Esophagus (tissue), 2 donors: Measurements from ENCODE around the gene MLLT10. TPM values are rescaled to one million over a fixed set of nuclear protein-coding genes. Genes with fewer than 3 reads are reported as not detected.

Source experiments
- H3K27ac ChIP-seq, 2 donors: one replicate each; pipeline ENCODE4 v1.5.1; 2013; ENCODE audit warnings: low read depth in 2 of 2, mild to moderate bottlenecking in 2 of 2, inconsistent platforms in 1 of 2, low read length in 1 of 2, moderate library complexity in 1 of 2
- H3K27me3 ChIP-seq, 2 donors: one replicate each; pipeline ENCODE4 v1.6.1; 2013; ENCODE audit warnings: low read length in 2 of 2, control low read depth in 1 of 2, mild to moderate bottlenecking in 1 of 2; ENCODE audit not compliant: insufficient read depth in 2 of 2, control insufficient read depth in 1 of 2
- H3K36me3 ChIP-seq, 2 donors: one replicate each; pipeline ENCODE4 v1.6.1; 2013; ENCODE audit warnings: low read length in 1 of 2; ENCODE audit not compliant: control insufficient read depth in 2 of 2, insufficient read depth in 2 of 2
- H3K4me1 ChIP-seq, 2 donors: one replicate each; pipeline ENCODE4 v1.6.1; 2013; ENCODE audit warnings: low read length in 1 of 2; ENCODE audit not compliant: control insufficient read depth in 2 of 2, insufficient read depth in 2 of 2
- H3K4me3 ChIP-seq, 2 donors: one replicate each; pipeline ENCODE4 v1.5.1; 2013; ENCODE audit warnings: low read length in 2 of 2, mild to moderate bottlenecking in 2 of 2, low read depth in 1 of 2, moderate library complexity in 1 of 2
- H3K9me3 ChIP-seq, 2 donors: one replicate each; pipeline ENCODE4 v1.6.1; 2013; ENCODE audit warnings: mild to moderate bottlenecking in 2 of 2, low read depth in 1 of 2, low read length in 1 of 2, moderate library complexity in 1 of 2; ENCODE audit not compliant: control insufficient read depth in 2 of 2, insufficient read depth in 1 of 2
- WGBS, 2 donors: extraction: QIAGEN DNeasy Blood & Tissue Kit; methylation state at CpG; one replicate each; pipeline ENCODE4 v1.1.7; 2013; 5-methylcytosine and 5-hydroxymethylcytosine counted together
- polyA plus RNA-seq, 2 donors: library from polyadenylated mRNA; stranded (reverse); fragments of 200-250 nt; gene quantifications; one replicate each; pipeline ENCODE4 v1.2.3, GENCODE V29; 2013
- donor health status: healthy with polysubstance abuse.
- donor health status: Bipolar disorder and iron deficiency.

The MLLT10 gene
- polyA plus RNA-seq, 2 donors = 14.2 to 17.7 TPM

GRCh38 chr10:21515361-21516241 is 18.4 kb upstream of the MLLT10 start:
- Histone ChIP-seq H3K9me3 (no peaks in the 10 kb centered on the region), H3K36me3 (no peaks in the 10 kb centered on the region), H3K27me3 (no peaks in the 10 kb centered on the region), H3K4me1 (peaks cover 3% of the 10 kb centered on the region in 2 donors), H3K27ac (peak overlapping the region; percentile 84 to 91), H3K4me3 (peak overlapping the region; percentile 74 to 81)
- WGBS, 2 donors = 50 to 56% methylated on average over 15 of the region's 15 CpGs

- no peaks in the 10 kb centered on the region for H3K9me3 ChIP-seq
- H3K27ac ChIP-seq = peak overlapping the region; percentile 84 to 91
- H3K4me3 ChIP-seq = peak overlapping the region; percentile 74 to 81
- 1% methylated on average over 32 to 86 of the region's 86 CpGs for WGBS, 2 donors
- H3K36me3 ChIP-seq = no peaks in the 10 kb centered on the region
- no peaks in the 10 kb centered on the region for H3K27me3 ChIP-seq
- H3K4me1 ChIP-seq = peaks cover 3% of the 10 kb centered on the region in 2 donors
Observed at GRCh38 chr10:21516242-21517131, 17.5 kb upstream of the MLLT10 start.

- Histone ChIP-seq H3K4me1 (peaks cover 3% of the 10 kb centered on the region in 2 donors), H3K9me3 (no peaks in the 10 kb centered on the region), H3K4me3 (peak overlapping the region; percentile 74 to 81), H3K27me3 (no peaks in the 10 kb centered on the region), H3K27ac (peak overlapping the region; percentile 84 to 91), H3K36me3 (no peaks in the 10 kb centered on the region)
- 1% methylated on average over 67 to 73 of the region's 73 CpGs for WGBS, 2 donors
Observed at GRCh38 chr10:21517134-21518031, 16.6 kb upstream of the MLLT10 start.

GRCh38 chr10:21518149-21518640 is 15.8 kb upstream of the MLLT10 start:
- 10 to 18% methylated on average over 13 of the region's 13 CpGs for WGBS, 2 donors

GRCh38 chr10:21518641-21519396 is 15.2 kb upstream of the MLLT10 start:
- H3K27ac ChIP-seq = peak overlapping the region; percentile 84 to 88
- peaks cover 3% of the 10 kb centered on the region in 2 donors for H3K4me1 ChIP-seq
- H3K4me3 ChIP-seq = peak overlapping the region; percentile 20 to 81
- no peaks in the 10 kb centered on the region for H3K9me3 ChIP-seq
- H3K27me3 ChIP-seq = no peaks in the 10 kb centered on the region
- 9 to 13% methylated on average over 16 of the region's 16 CpGs for WGBS, 2 donors
- no peaks in the 10 kb centered on the region for H3K36me3 ChIP-seq

More at GRCh38 chr10:21518149-21518640, 15.8 kb upstream of the MLLT10 start:
- Histone ChIP-seq H3K27ac (peak overlapping the region; percentile 84 to 91), H3K27me3 (no peaks in the 10 kb centered on the region), H3K36me3 (no peaks in the 10 kb centered on the region), H3K4me3 (peak overlapping the region; percentile 3 to 81), H3K4me1 (peaks cover 3% of the 10 kb centered on the region in 2 donors), H3K9me3 (no peaks in the 10 kb centered on the region)

- H3K27ac ChIP-seq = peak overlapping the region; percentile 81 to 84
- H3K4me1 ChIP-seq = peaks cover 3% of the 10 kb centered on the region in 2 donors
- 13 to 22% methylated on average over 11 of the region's 11 CpGs for WGBS, 2 donors
- no peaks in the 10 kb centered on the region for H3K9me3 ChIP-seq
- no peaks in the 10 kb centered on the region for H3K36me3 ChIP-seq
- peak overlapping the region; percentile 17 to 81 for H3K4me3 ChIP-seq
- H3K27me3 ChIP-seq = no peaks in the 10 kb centered on the region
Observed at GRCh38 chr10:21519397-21519933, 14.6 kb upstream of the MLLT10 start.

- no peaks in the 10 kb centered on the region for H3K36me3 ChIP-seq
- H3K4me3 ChIP-seq = peak overlapping the region; percentile 17 to 81
- H3K27me3 ChIP-seq = no peaks in the 10 kb centered on the region
- H3K9me3 ChIP-seq = no peaks in the 10 kb centered on the region
- peak overlapping the region; percentile 81 to 84 for H3K27ac ChIP-seq
- 6 to 17% methylated on average over 12 of the region's 12 CpGs for WGBS, 2 donors
- H3K4me1 ChIP-seq = peaks cover 3% of the 10 kb centered on the region in 2 donors
Observed at GRCh38 chr10:21519941-21520436, 14.0 kb upstream of the MLLT10 start.

GRCh38 chr10:21520509-21520908 is 13.5 kb upstream of the MLLT10 start:
- Histone ChIP-seq H3K4me3 (peak overlapping the region in 1 of 2 donors; percentile 81), H3K4me1 (peaks cover 3% of the 10 kb centered on the region in 2 donors)

More at GRCh38 chr10:21520509-21520908, 13.5 kb upstream of the MLLT10 start:
- no peaks in the 10 kb centered on the region for H3K9me3 ChIP-seq
- no peaks in the 10 kb centered on the region for H3K27me3 ChIP-seq
- no peaks in the 10 kb centered on the region for H3K36me3 ChIP-seq
- H3K27ac ChIP-seq = peak overlapping the region in 1 of 2 donors; percentile 84
